Duodenal mucosa (tissue), 2 donors: ENCODE data around the gene TNIP2.
A peak's percentile ranks its signal among the peaks of the same experiment; 100 is the strongest.

Source experiments
- H3K27ac ChIP-seq: one replicate; pipeline ENCODE4 v1.7.0; 2013; ENCODE audit warnings: low read depth, low read length
- H3K27me3 ChIP-seq, 2 donors: one replicate each; pipeline ENCODE4 v1.7.0; 2013; ENCODE audit warnings: low read length in 2 of 2, control low read depth in 1 of 2; ENCODE audit not compliant: insufficient read depth in 2 of 2, control insufficient read depth in 1 of 2
- H3K36me3 ChIP-seq, 2 donors: one replicate each; pipeline ENCODE4 v1.7.0; 2013; ENCODE audit warnings: low read length in 2 of 2, control low read depth in 1 of 2; ENCODE audit not compliant: insufficient read depth in 2 of 2, control insufficient read depth in 1 of 2
- H3K4me1 ChIP-seq, 2 donors: one replicate each; pipeline ENCODE4 v1.7.0; 2013; ENCODE audit warnings: low read length in 2 of 2, control low read depth in 1 of 2; ENCODE audit not compliant: insufficient read depth in 2 of 2, control insufficient read depth in 1 of 2
- H3K4me3 ChIP-seq, 2 donors: one replicate each; pipeline ENCODE4 v1.7.0; 2013; ENCODE audit warnings: low read length in 2 of 2, low read depth in 1 of 2
- H3K9ac ChIP-seq, 2 donors: one replicate each; pipeline ENCODE4 v1.7.0; 2013; ENCODE audit warnings: low read length in 2 of 2, low read depth in 1 of 2
- H3K9me3 ChIP-seq, 2 donors: one replicate each; pipeline ENCODE4 v1.7.0; 2013; ENCODE audit warnings: low read length in 2 of 2, control low read depth in 1 of 2; ENCODE audit not compliant: control insufficient read depth in 1 of 2

Gene TNIP2, protein sequence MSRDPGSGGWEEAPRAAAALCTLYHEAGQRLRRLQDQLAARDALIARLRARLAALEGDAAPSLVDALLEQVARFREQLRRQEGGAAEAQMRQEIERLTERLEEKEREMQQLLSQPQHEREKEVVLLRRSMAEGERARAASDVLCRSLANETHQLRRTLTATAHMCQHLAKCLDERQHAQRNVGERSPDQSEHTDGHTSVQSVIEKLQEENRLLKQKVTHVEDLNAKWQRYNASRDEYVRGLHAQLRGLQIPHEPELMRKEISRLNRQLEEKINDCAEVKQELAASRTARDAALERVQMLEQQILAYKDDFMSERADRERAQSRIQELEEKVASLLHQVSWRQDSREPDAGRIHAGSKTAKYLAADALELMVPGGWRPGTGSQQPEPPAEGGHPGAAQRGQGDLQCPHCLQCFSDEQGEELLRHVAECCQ

DNA sequence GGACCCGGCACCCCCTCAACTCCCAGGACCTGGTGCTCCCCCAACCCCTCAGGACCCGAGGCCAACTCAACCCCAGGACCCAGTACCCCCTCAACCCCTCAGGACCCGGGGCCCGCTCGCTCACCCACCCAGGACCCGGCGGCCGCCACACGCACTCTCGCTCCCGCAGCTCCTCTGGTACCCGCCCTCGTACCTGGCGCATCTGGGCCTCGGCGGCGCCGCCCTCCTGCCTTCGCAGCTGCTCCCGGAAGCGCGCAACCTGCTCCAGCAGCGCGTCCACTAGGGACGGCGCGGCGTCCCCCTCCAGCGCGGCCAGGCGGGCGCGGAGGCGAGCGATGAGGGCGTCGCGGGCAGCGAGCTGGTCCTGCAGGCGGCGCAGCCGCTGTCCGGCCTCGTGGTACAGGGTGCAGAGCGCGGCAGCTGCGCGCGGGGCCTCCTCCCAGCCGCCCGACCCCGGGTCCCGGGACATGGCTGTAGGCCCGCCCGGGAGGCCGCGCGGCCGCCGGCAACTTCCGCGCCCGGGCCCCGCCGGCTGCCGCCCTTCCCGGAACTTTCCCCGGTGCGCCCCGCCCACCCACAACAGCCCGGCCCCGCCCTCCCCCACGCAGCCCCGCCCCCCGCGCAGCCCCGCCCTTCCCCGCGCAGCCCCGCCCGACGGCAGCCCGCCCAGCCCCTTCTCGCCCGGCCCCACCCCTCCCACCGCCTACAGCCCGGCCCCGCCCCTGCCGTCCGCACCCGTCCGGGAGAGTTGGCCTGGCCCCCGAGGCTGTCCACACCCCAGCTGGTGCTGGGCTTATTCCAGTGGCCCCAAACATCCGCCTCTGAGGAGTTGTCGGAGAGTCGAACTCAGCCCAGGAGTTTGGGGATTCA lies at the start of gene TNIP2:
TNIP2 (minus strand) TSS at position 516 of the 870 bp plus-strand sequence; CDS start at position 469, 47 bp downstream.
- no peaks in the 10 kb centered on the region for H3K9me3 ChIP-seq
- peaks cover 30 to 36% of the 10 kb centered on the region in 2 donors for H3K4me1 ChIP-seq
- peak within 1 kb of the TSS; percentile 91 for H3K27ac ChIP-seq
- H3K27me3 ChIP-seq, result no peaks in the 10 kb centered on the region
- peaks cover 0 to 4% of the 10 kb centered on the region in 2 donors for H3K36me3 ChIP-seq
- peak within 1 kb of the TSS; percentile 63 to 80 for H3K9ac ChIP-seq
- peak within 1 kb of the TSS; percentile 71 to 83 for H3K4me3 ChIP-seq

- Histone ChIP-seq H3K4me3 (peak overlapping the region in 1 of 2 donors; percentile 8), H3K9ac (peak overlapping the region; percentile 39 to 54), H3K36me3 (peaks cover 0 to 3% of the 10 kb centered on the region in 2 donors), H3K27me3 (no peaks in the 10 kb centered on the region), H3K4me1 (peaks cover 66 to 81% of the 10 kb centered on the region in 2 donors), H3K27ac (peak overlapping the region; percentile 70), H3K9me3 (no peaks in the 10 kb centered on the region)
Measured at GRCh38 chr4:2804973-2805501, 48.9 kb upstream of the TNIP2 start.

DNA sequence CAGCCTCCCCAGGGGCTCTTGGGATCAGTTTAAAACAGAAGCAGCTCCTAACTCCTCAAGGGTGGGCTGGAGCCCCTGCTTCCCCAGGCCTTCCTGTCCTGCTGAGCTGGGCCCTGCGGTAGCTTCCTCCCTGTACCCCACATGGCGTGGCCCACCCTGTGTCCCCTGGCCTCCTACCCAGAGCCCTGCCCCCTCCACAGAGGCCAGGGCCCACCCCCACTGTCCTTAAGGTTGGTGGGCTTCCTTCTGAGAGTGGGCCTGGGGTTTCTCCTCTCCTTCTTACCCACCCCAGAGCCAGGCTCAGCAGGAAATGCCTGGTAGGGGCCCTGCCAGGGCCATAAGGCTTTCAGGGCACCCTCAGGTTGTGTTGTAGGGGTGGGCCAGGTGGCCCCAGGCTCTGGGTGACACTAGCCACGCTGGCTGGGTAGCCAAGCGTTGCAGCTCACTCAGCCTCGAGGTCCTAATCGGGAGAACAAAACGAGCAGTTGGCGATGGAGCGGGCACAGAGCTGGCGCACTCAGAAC lies 48.4 kb upstream of the TNIP2 start:
- no peak overlapping the region for H3K9ac ChIP-seq
- H3K27ac ChIP-seq, result no peak overlapping the region
- no peaks in the 10 kb centered on the region for H3K9me3 ChIP-seq
- H3K36me3 ChIP-seq, result peaks cover 0 to 3% of the 10 kb centered on the region in 2 donors
- H3K27me3 ChIP-seq, result no peaks in the 10 kb centered on the region
- peaks cover 69 to 80% of the 10 kb centered on the region in 2 donors for H3K4me1 ChIP-seq
- peak overlapping the region in 1 of 2 donors; percentile 8 for H3K4me3 ChIP-seq

- peaks cover 72 to 83% of the 10 kb centered on the region in 2 donors for H3K4me1 ChIP-seq
- H3K4me3 ChIP-seq, result no peak overlapping the region
- H3K36me3 ChIP-seq, result peaks cover 0 to 3% of the 10 kb centered on the region in 2 donors
- H3K9me3 ChIP-seq, result no peaks in the 10 kb centered on the region
- H3K27me3 ChIP-seq, result no peaks in the 10 kb centered on the region
- no peak overlapping the region for H3K27ac ChIP-seq
- peak overlapping the region in 1 of 2 donors; percentile 12 for H3K9ac ChIP-seq
Measured at GRCh38 chr4:2803624-2804448, 47.7 kb upstream of the TNIP2 start.

DNA sequence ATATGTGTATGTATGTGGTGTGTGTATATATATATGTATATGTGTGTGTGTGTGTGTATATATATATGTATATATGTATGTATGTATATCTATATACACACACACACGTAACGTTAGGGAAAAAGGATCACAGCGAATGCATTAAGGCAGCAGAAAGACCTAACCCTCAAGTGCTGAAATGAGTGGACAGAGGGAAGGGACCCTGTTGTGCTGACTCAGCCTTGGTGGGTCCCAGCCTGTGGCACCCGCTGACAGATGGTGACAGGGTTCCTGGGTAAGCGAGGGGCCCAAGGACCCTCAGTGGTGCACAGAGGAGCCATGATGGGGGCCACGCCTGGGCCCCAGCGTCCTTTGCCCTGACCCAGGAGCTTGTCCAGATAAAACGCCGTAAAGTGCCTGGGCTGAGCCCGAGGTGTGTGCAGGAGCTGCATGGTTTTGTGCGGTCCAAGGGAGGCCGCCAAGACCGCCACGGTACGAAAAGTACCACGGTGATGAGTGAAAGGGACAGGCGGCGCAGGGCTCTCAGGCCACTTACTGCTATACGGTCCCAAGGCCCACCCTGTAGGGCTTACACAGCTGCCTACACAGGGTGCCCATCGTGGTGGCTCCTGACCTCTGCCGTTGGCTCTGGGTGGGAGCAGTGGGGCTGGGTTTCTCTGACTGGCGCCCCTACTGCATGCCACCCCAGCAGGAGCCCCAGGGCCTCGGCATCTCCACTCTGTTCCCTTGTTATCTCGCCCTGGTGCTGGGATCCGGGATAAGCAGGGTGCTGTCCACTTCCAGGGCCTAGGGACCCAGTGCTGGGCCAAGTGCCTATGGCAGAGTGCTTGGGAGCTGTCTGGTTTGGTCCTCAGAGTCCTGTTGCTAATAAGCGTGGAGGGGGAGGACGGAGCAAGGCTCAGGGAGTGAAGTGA lies 46.7 kb upstream of the TNIP2 start:
- Histone ChIP-seq H3K9me3 (no peaks in the 10 kb centered on the region), H3K36me3 (peaks cover 0 to 3% of the 10 kb centered on the region in 2 donors), H3K4me1 (peaks cover 81 to 92% of the 10 kb centered on the region in 2 donors), H3K27ac (no peak overlapping the region), H3K4me3 (no peak overlapping the region), H3K27me3 (no peaks in the 10 kb centered on the region), H3K9ac (no peak overlapping the region)

DNA sequence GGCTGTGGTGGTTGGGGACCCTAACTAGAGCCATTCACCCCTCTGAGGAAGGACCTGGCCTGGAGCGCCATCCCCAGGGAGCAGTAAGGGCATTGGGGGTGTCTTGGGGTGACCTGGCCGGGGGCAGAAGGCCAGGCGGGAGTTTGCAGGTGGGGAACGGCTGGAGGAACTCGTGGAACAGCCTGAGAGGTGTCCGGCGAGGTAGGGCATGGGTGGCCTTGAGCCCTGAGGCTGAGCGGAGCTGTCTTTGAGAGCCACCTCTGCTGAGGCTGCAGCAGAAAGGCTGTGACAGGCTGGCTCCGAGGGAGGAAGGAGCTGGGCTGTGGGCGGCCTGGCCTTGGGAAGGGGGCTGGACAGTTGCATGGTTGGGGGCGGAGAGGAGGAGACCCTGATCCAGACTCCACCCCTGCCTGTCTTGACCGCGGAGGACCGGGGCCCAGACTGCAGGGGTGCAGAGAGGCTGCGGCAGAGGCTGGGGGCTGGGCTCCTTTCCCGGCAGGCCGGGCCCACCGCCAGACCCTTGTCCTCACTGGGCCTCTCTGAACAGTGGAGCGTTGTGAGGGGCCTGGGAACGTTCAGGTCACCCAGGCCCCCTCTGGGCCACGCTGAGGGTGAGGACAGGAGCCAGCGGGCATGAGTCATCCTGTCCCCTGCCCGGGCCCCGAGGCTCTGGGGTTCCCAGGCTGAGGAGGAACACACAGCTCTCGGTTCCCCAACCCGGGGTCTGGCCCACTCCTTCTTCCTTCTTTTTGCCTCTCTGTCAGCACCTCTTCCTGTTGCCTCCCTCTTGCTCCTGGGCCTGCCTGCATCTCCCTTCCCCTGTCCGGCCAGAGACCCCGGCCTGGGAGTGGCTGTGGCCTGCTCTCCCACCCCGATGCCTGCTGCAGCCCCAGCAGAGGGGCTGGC lies 44.8 kb upstream of the TNIP2 start:
- H3K4me3 ChIP-seq, result peak overlapping the region; percentile 10 to 15
- H3K27ac ChIP-seq, result peak overlapping the region; percentile 66
- H3K9ac ChIP-seq, result peak overlapping the region; percentile 38 to 46
- no peaks in the 10 kb centered on the region for H3K27me3 ChIP-seq
- H3K36me3 ChIP-seq, result peaks cover 0 to 3% of the 10 kb centered on the region in 2 donors
- no peaks in the 10 kb centered on the region for H3K9me3 ChIP-seq
- peaks cover 81 to 92% of the 10 kb centered on the region in 2 donors for H3K4me1 ChIP-seq

DNA sequence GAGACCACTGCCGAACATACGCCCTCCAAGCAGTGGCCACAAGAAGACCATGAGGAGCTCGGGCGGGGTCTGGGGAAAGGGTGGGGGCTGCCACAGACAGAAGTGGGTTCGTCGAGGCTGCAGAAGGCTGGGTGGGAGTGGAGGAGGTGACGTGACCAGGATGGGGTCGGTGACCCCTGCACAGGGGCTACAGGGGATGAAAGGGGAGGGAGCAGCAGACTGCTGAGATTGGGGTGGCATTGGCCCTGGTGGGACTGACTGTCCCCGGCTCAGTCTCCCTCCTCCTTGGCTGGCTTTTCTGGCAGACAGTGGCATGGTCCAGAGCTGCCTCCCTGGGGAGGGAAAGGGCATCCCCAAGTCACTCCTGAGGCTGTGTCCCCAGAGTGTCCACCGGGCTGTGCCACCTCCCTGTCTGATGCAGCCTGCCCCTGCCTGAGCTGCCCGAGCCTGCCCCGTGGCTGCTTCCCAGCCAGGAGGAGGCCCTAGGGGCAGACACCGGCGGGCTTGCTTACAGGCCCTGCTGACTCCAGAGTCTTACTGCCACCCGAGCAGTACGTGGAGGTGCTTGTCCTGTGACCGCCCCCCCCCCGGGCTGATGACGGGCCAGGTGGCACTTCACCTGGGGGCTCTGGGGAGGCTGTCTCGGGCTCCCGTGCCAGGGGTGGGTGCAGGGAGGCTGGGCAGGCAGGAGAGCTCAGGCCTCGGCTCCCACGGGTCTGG lies 44.0 kb upstream of the TNIP2 start:
- Histone ChIP-seq H3K27me3 (no peaks in the 10 kb centered on the region), H3K9ac (peak overlapping the region; percentile 38 to 46), H3K9me3 (no peaks in the 10 kb centered on the region), H3K27ac (peak overlapping the region; percentile 66), H3K4me1 (peaks cover 80 to 91% of the 10 kb centered on the region in 2 donors), H3K4me3 (peak overlapping the region; percentile 10 to 26), H3K36me3 (peaks cover 0 to 3% of the 10 kb centered on the region in 2 donors)
